Heart right ventricle (tissue), 16 donors: Measurements from ENCODE around the gene PACS2. TPM values are rescaled to one million over a fixed set of nuclear protein-coding genes. Genes with fewer than 3 reads are reported as not detected.

Experiments used
- ATAC-seq, 8 donors: fragments of 200-7000 bp; cut with Tn5 transposase; one replicate each; pipeline ENCODE4 v1.9.1; 2020; ENCODE audit warnings: mild to moderate bottlenecking in 8 of 8, moderate library complexity in 8 of 8, moderate number of reproducible peaks in 1 of 8
- DNase-seq, 2 donors: peaks; one replicate each; pipeline ENCODE4 v3.0.0-alpha.2; 2020
- H3K27ac ChIP-seq, 10 donors: fragments of 200-600 bp; sonication (generic) in 2 of 10; one replicate each; pipeline versions ENCODE4 v1.5.0 to v1.8.0; 2020 to 2022; ENCODE audit warnings: mild to moderate bottlenecking in 3 of 10
- H3K27me3 ChIP-seq, 7 donors: fragments of 200-600 bp; one replicate each; pipeline ENCODE4 v1.8.0; 2021 to 2022; ENCODE audit warnings: mild to moderate bottlenecking in 2 of 7
- H3K36me3 ChIP-seq, 9 donors: fragments of 200-600 bp; sonication (generic) in 1 of 9; one replicate each; pipeline versions ENCODE4 v1.5.0 to v1.8.0; 2020 to 2022; ENCODE audit warnings: mild to moderate bottlenecking in 2 of 9
- H3K4me1 ChIP-seq, 9 donors: fragments of 200-600 bp; sonication (generic) in 1 of 9; one replicate each; pipeline versions ENCODE4 v1.5.0 to v1.8.0; 2020 to 2022; ENCODE audit warnings: mild to moderate bottlenecking in 4 of 9
- H3K4me3 ChIP-seq, 10 donors: fragments of 200-600 bp; sonication (generic) in 2 of 10; one replicate each; pipeline versions ENCODE4 v1.5.0 to v1.8.0; 2020 to 2022; ENCODE audit warnings: mild to moderate bottlenecking in 7 of 10, moderate library complexity in 2 of 10
- H3K9me3 ChIP-seq, 11 donors: fragments of 200-600 bp in 10 of 11; sonication (generic) in 2 of 11; one replicate each; pipeline versions ENCODE4 v1.5.0 to v1.8.0; 2013 to 2022; ENCODE audit warnings: mild to moderate bottlenecking in 2 of 11, control low read depth in 1 of 11, moderate library complexity in 1 of 11
- CTCF ChIP-seq, 9 donors: fragments of 200-600 bp; sonication (generic) in 2 of 9; IDR thresholded peaks; one replicate each; pipeline versions ENCODE4 v1.5.0 to v1.8.0; 2021 to 2022; ENCODE audit warnings: antibody characterized with exemption in 9 of 9, mild to moderate bottlenecking in 5 of 9, moderate library complexity in 1 of 9
- WGBS, 2 donors: extraction: QIAGEN DNeasy Blood & Tissue Kit; methylation state at CpG; one replicate each; pipeline ENCODE4 v1.1.7; 2013; ENCODE audit warnings: inconsistent platforms in 1 of 2; 5-methylcytosine and 5-hydroxymethylcytosine counted together
- intact Hi-C, 10 donors: fragments of 100-400 bp; cut with DNase I; formaldehyde crosslinking; loops; one replicate each; pipeline versions ENCODE4 v1.11.1 to v1.14.2; 2022
- polyA plus RNA-seq, 2 donors: library from polyadenylated mRNA; stranded (reverse); fragments of 200-250 nt; gene quantifications; one replicate each; pipeline ENCODE4 v1.2.3, GENCODE V29; 2013
- total RNA-seq, 10 donors: library from RNA; stranded (reverse); fragmentation: NEBNext Ultra II Directional in 3 of 10; extraction: Animal tissue kit (Norgen Biotek cat#: 25700) in 3 of 10; gene quantifications; one replicate each; pipeline versions ENCODE4 v1.2.1 to v1.2.4, GENCODE V29; 2021 to 2023
- donor health status: Arrhythmogenic right ventricular cardiomyopathy.
- donor health status: ischemic (EF 13 %, LVEDD 7.1; RV severe dilation, severe dysfunction).
- donor health status: healthy with polysubstance abuse.
- donor health status: DM: no; HTN: yes; CAD: no.
- donor health status: DM: no; HTN: no; CAD: no.
- donor health status: ischemic (EF 25% LVEDD 6.9; RV normal size, moderate dysfunction).
- donor health status: ischemic (EF 25% LVEDD 5.7; RV mildly dilated, moderate dysfunction).
- donor health status: healthy.
- donor health status: DM: yes; HTN: yes; CAD: no.
- donor health status: Ischemic cardiomyopathy.
- donor health status: ischemic (EF 35%, LVEDD 5.7; RV mildly dilated, moderate dysfunction).
- donor health status: nonischemic (EF 11% LVEDD 7.7; RV severe dilation, severe dysfunction).
- donor health status: DM: yes; HTN: yes; CAD: no.
- donor health status: PGD.
- donor health status: ischemic (EF 29% LVEDD 5.4; RV normal size, mild dysfunction).
- donor health status: nonischemic (EF 23%, LVEDD 6.1; RV moderate dilation, normal function).

PACS2 gene
- total and polyA plus RNA-seq, 12 donors, result 41.8 to 123 (median 54.6) TPM

GRCh38 chr14:105399466-105399775, 84.9 kb downstream of the PACS2 start:
- intact Hi-C loops, result loop anchor here in 2 of 10 donors (5.0 to 10.0 kb wide), 2 partner anchors 83 to 85 kb away; partner anchors contain the start of gene CRIP1 (in 1 of the 2)
- whole genome bisulfite sequencing, 2 donors, result 43 to 60% methylated on average over 8 of the region's 8 CpGs

GRCh38 chr14:105400016-105400415, 85.5 kb downstream of the PACS2 start:
- Histone ChIP-seq H3K36me3 (peaks cover 0 to 19% (median 5%) of the 10 kb centered on the region in 9 donors), H3K9me3 (peaks cover 0 to 25% (median 0%) of the 10 kb centered on the region in 11 donors), H3K27ac (peak overlapping the region in 6 of 10 donors; percentile 89 to 98 (median 96)), H3K27me3 (no peaks in the 10 kb centered on the region), H3K4me3 (peak overlapping the region in 4 of 10 donors; percentile 66 to 88 (median 86)), H3K4me1 (peaks cover 11 to 36% (median 24%) of the 10 kb centered on the region in 9 donors)
- WGBS, 2 donors, result 85% methylated on average over 9 of the region's 9 CpGs
- intact Hi-C loops, result no loop called here
- no peak for ATAC-seq
- DNase-seq, result no peak
- TF ChIP-seq CTCF (IDR thresholded peaks at IDR 0.05), result no peak

More at GRCh38 chr14:105399466-105399775, 84.9 kb downstream of the PACS2 start:
- DNase-seq (peak in 1 of 2 donors; percentile 27), ATAC-seq (peak; percentile 7 to 58 (median 35))
- peak overlapping the region; percentile 58 to 94 (median 84) for H3K4me3 ChIP-seq
- TF ChIP-seq CTCF (IDR thresholded peaks at IDR 0.05), result peak in 1 of 9 donors; percentile 12
- H3K27ac ChIP-seq, result peak overlapping the region in 9 of 10 donors; percentile 85 to 98 (median 96)
- peaks cover 11 to 40% (median 24%) of the 10 kb centered on the region in 9 donors for H3K4me1 ChIP-seq
- peaks cover 0 to 21% (median 0%) of the 10 kb centered on the region in 11 donors for H3K9me3 ChIP-seq
- H3K36me3 ChIP-seq, result peaks cover 0 to 23% (median 5%) of the 10 kb centered on the region in 9 donors
- no peaks in the 10 kb centered on the region for H3K27me3 ChIP-seq

GRCh38 chr14:105401699-105402098, 87.2 kb downstream of the PACS2 start:
- DNase-seq (no peak), ATAC-seq (no peak)
- H3K27ac ChIP-seq, result no peak overlapping the region
- no peak for TF ChIP-seq CTCF (IDR thresholded peaks at IDR 0.05)
- H3K27me3 ChIP-seq, result no peaks in the 10 kb centered on the region
- peaks cover 11 to 30% (median 24%) of the 10 kb centered on the region in 9 donors for H3K4me1 ChIP-seq
- peaks cover 0 to 28% (median 0%) of the 10 kb centered on the region in 11 donors for H3K9me3 ChIP-seq
- H3K36me3 ChIP-seq, result peaks cover 0 to 19% (median 5%) of the 10 kb centered on the region in 9 donors
- intact Hi-C loops, result no loop called here
- 97 to 98% methylated on average over 9 of the region's 9 CpGs for WGBS, 2 donors
- H3K4me3 ChIP-seq, result no peak overlapping the region

- DNase-seq, result no peak
- peaks cover 0 to 15% (median 0%) of the 10 kb centered on the region in 11 donors for H3K9me3 ChIP-seq
- ATAC-seq, result no peak
- whole genome bisulfite sequencing, 2 donors, result 85 to 88% methylated on average over 13 of the region's 13 CpGs
- H3K36me3 ChIP-seq, result no peaks in the 10 kb centered on the region
- peaks cover 3 to 17% (median 15%) of the 10 kb centered on the region in 9 donors for H3K4me1 ChIP-seq
- no peak overlapping the region for H3K4me3 ChIP-seq
- H3K27me3 ChIP-seq, result peaks cover 0 to 37% (median 3%) of the 10 kb centered on the region in 7 donors
- intact Hi-C loops, result no loop called here
- TF ChIP-seq CTCF (IDR thresholded peaks at IDR 0.05), result no peak
- H3K27ac ChIP-seq, result no peak overlapping the region
These were observed 94.0 kb downstream of the PACS2 start for GRCh38 chr14:105408592-105408991.
